BE2C (cell line): ENCODE measurements around the gene MRTFA.
"Not testable (repeated sequence)": the region's sequence is repeated elsewhere in the genome, so short reads cannot be mapped to it uniquely, and the experiment has no call there.

Experiments
- DNase-seq: peaks from one replicate; pipeline ENCODE4 v3.0.0-alpha.2; 2020
- H3K27me3 ChIP-seq: fragments of 250-450 bp; sonication (Bioruptor Pico); 2 replicates; pipeline ENCODE4 v1.5.1; 2020; ENCODE audit warnings: mild to moderate bottlenecking
- H3K36me3 ChIP-seq: fragments of 250-450 bp; sonication (Bioruptor Pico); 2 replicates; pipeline ENCODE4 v1.5.1; 2020; ENCODE audit warnings: mild to moderate bottlenecking
- H3K4me1 ChIP-seq: fragments of 250-450 bp; sonication (Bioruptor Pico); 2 replicates; pipeline ENCODE4 v1.5.1; 2020
- H3K4me3 ChIP-seq: 2 replicates; pipeline ENCODE4 v1.5.1; 2011; ENCODE audit warnings: low read depth, low read length
- H3K9me3 ChIP-seq: fragments of 250-450 bp; sonication (Bioruptor Pico); 2 replicates; pipeline ENCODE4 v1.5.1; 2020
- CTCF ChIP-seq: IDR thresholded peaks from 2 replicates; pipeline ENCODE4 v1.5.1; 2012; ENCODE audit warnings: mild to moderate bottlenecking, low read depth, low read length

The MRTFA gene

DNA sequence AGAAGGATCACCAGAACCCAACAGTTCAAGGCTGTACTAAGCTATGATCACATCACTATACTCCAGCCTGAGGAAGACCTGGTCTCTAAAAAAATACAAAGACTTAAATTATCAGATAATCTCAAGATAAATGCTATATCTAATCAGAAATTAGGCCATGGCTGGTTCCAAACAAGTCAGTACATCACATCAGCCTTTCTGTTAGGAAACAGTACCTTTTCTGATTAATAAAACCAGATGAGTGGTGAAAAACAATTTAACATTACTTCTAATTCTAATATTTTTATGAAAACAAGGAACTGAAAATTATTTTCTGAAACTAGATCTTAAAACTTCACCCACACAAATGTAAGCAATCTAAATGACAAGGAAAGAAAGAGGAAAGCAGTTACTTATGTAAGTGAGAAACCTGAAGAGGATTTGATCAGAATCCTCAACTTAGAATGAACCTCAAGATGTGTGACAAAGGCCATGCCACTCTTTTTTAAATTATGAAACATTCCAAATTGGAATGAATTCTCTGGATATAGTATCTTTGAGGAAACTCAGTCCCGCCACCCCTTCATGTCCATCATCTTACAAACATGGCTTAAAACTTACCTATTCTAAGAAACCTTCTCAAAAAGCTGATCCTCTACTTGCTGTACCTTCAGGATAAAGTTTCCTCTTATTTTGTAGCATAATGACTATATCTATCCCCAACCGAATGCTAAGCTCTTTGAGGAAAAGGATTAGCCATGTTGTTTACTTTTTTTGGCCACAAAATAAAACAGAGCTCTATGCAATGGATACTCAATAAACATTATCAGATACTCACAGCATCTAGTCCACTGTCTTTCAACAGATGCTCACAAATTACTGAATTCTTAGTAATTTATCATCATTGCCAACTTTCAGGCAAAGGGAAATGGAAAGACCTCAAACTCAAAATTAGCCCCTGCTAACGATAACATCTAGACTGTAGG is 132.0 kb downstream of the MRTFA start:
- no peak for TF ChIP-seq CTCF
- peaks cover 6% of the 10 kb centered on the region; the same call in 1 of the 2 replicates for H3K4me1 ChIP-seq
- H3K27me3 ChIP-seq = no peaks in the 10 kb centered on the region
- H3K9me3 ChIP-seq = no peaks in the 10 kb centered on the region
- H3K4me3 ChIP-seq = no peak overlapping the region
- no peak for DNase-seq
- H3K36me3 ChIP-seq = no peaks in the 10 kb centered on the region

- H3K4me3 ChIP-seq = no peak overlapping the region
- no peak for DNase-seq
- H3K9me3 ChIP-seq = no peaks in the 10 kb centered on the region
- peaks cover 6% of the 10 kb centered on the region for H3K4me1 ChIP-seq
- no peaks in the 10 kb centered on the region for H3K36me3 ChIP-seq
- no peaks in the 10 kb centered on the region for H3K27me3 ChIP-seq
- no peak for TF ChIP-seq CTCF
Measured at GRCh38 chr22:40502919-40503318, 133.6 kb downstream of the MRTFA start.

DNA sequence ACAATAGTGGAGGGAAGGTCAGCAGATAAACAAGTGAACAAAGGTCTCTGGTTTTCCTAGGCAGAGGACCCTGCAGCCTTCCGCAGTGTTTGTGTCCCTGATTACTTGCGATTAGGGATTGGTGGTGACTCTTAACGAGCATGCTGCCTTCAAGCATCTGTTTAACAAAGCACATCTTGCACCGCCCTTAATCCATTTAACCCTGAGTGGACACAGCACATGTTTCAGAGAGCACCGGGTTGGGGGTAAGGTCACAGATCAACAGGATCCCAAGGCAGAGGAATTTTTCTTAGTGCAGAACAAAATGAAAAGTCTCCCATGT is 136.1 kb downstream of the MRTFA start:
- H3K4me1 ChIP-seq, H3K9me3 ChIP-seq, H3K27me3 ChIP-seq, H3K4me3 ChIP-seq, H3K36me3 ChIP-seq: not testable (repeated sequence)
- peak; percentile 14 for DNase-seq

- Histone ChIP-seq H3K4me3 (no peak overlapping the region), H3K9me3 (no peaks in the 10 kb centered on the region), H3K27me3 (no peaks in the 10 kb centered on the region), H3K4me1 (no peaks in the 10 kb centered on the region; the same call in 1 of the 2 replicates), H3K36me3 (no peaks in the 10 kb centered on the region)
- peak; percentile 33 for DNase-seq
- TF ChIP-seq CTCF = no peak
Measured at GRCh38 chr22:40499209-40499623, 137.3 kb downstream of the MRTFA start.

DNA sequence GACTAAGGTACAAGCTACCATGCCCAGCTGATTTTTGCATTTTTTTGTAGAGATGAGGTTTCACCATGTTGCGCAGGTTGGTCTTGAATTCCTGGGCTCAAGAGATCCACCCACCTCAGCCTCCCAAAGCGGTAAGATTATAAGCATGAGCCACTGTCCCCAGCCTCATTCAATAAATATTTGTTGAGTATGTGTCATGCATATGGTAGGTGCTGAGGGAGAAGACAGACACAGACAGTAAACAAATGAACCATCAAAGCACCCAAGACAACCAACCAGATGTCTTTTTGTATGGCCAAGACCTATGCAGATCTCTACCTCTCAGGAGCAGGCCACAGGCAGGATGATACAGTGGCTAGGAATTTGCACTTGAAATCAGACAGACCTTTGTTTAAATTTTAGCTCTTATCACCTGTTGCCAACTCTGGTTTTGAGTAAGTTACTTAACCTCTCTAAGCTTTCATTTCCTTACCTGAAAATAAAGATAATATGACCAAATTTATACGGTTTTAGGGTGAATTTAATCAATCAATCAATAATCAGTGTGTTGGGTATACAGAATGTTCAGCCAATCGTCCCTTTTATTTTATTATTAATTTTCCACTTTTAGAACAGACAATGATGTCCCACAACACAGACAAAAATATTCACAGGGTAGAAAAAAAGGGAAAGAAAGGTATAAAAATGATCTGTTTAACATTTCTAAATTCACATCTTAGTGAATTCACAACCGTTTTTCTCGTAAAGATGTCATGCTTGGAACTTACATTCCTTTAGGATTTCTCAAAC is 137.9 kb downstream of the MRTFA start:
- DNase-seq = no peak

More for the DNA sequence above, 137.9 kb downstream of the MRTFA start:
- Histone ChIP-seq H3K9me3 (no peaks in the 10 kb centered on the region), H3K4me3 (no peak overlapping the region), H3K4me1 (no peaks in the 10 kb centered on the region; the same call in 1 of the 2 replicates), H3K27me3 (no peaks in the 10 kb centered on the region), H3K36me3 (no peaks in the 10 kb centered on the region)
- TF ChIP-seq CTCF = no peak
